Mammary epithelial cell (primary cell): ENCODE measurements around the gene ZC3H14.

ENCODE experiments used
- CTCF ChIP-seq, 2 donors: IDR thresholded peaks in 1 of 2; conservative IDR thresholded peaks in 1 of 2; 2 replicates each; pipeline ENCODE4 v1.5.1; 2011 to 2012; ENCODE audit warnings: inconsistent platforms in 2 of 2, low read length in 2 of 2, mild to moderate bottlenecking in 2 of 2, control low read depth in 1 of 2, low read depth in 1 of 2; ENCODE audit not compliant: insufficient read depth in 1 of 2; ENCODE audit errors: extremely low read depth in 1 of 2
- EZH2 ChIP-seq: IDR thresholded peaks from 2 replicates; pipeline ENCODE4 v1.6.1; 2012; ENCODE audit warnings: low read length, inconsistent platforms, borderline replicate concordance

DNA sequence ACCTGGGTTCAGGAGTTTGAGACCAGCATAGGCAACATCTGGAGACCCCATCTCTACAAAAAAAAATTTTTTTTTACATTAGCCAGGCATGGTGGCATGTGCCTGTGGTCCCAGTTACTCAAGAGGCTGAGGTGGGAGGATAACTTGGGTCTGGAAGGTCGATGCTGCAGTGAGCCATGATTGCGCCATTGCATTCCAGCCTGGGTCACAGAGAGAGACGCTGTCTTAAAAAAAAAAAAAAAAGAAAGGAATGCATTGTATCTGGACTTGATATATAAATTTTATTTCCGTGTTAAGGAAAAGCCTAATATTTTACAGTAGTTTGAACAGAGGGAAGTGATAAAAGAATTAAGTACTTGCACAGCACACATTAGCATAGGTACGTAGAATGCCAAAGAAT, 97.2 kb downstream of the ZC3H14 start:
- TF ChIP-seq EZH2: no peak
- TF ChIP-seq CTCF (conservative IDR thresholded peaks at IDR 0.05 in 1 of 2, IDR thresholded peaks at IDR 0.05 in 1 of 2; ENCODE audit: extremely low read depth in 1 of 2, insufficient read depth in 1 of 2, low read depth in 1 of 2, low read length in 2 of 2): no peak
